DOHH2 (cell line): ENCODE results near the gene MKX.

Experiments
- H3F3A ChIP-seq: fragments of 200-600 bp; sonication (generic), shearing (Covaris generic); 2 replicates; pipeline ENCODE4 v1.6.0; 2016; ENCODE audit warnings: antibody characterized with exemption, mild to moderate bottlenecking; ENCODE audit not compliant: control insufficient read depth, insufficient read depth
- H3K27ac ChIP-seq: fragments of 200-600 bp; sonication (generic); 2 replicates; pipeline ENCODE4 v1.5.1; 2014; ENCODE audit warnings: low read depth, mild to moderate bottlenecking, low read length, moderate library complexity
- H3K27me3 ChIP-seq: fragments of 200-600 bp; sonication (generic); 2 replicates; pipeline ENCODE4 v1.6.1; 2014; ENCODE audit warnings: mild to moderate bottlenecking, low read length, mixed read lengths; ENCODE audit not compliant: control insufficient read depth
- H3K36me3 ChIP-seq: fragments of 200-600 bp; sonication (generic); 2 replicates; pipeline ENCODE4 v1.6.1; 2014; ENCODE audit warnings: mild to moderate bottlenecking, low read length, moderate library complexity, mixed read lengths; ENCODE audit not compliant: control insufficient read depth
- H3K4me1 ChIP-seq: fragments of 200-600 bp; sonication (generic); 2 replicates; pipeline ENCODE4 v1.6.1; 2014; ENCODE audit warnings: mild to moderate bottlenecking, low read length, mixed read lengths; ENCODE audit not compliant: control insufficient read depth
- H3K4me2 ChIP-seq: fragments of 200-600 bp; sonication (generic); 2 replicates; pipeline ENCODE4 v1.6.0; 2014; ENCODE audit warnings: mild to moderate bottlenecking, low read length, moderate library complexity
- H3K4me3 ChIP-seq: fragments of 200-600 bp; sonication (generic); 2 replicates; pipeline ENCODE4 v1.5.1; 2014; ENCODE audit warnings: mild to moderate bottlenecking, low read length, mixed read lengths
- H3K79me2 ChIP-seq: fragments of 200-600 bp; sonication (generic); 2 replicates; pipeline ENCODE4 v1.6.1; 2014; ENCODE audit warnings: mild to moderate bottlenecking, low read length, mixed read lengths; ENCODE audit not compliant: control insufficient read depth
- H3K9me2 ChIP-seq: fragments of 200-600 bp; sonication (generic); replicated peaks from 2 replicates; pipeline ENCODE4 v1.6.1; 2014; ENCODE audit warnings: mild to moderate bottlenecking, low read length, mixed read lengths; ENCODE audit not compliant: control insufficient read depth
- H3K9me3 ChIP-seq: fragments of 200-600 bp; sonication (generic); 2 replicates; pipeline ENCODE4 v1.6.1; 2014; ENCODE audit warnings: antibody characterized with exemption, low read length, mixed read lengths; ENCODE audit not compliant: control insufficient read depth, insufficient read depth
- H4K20me1 ChIP-seq: fragments of 200-600 bp; sonication (generic); 2 replicates; pipeline ENCODE4 v1.6.0; 2014; ENCODE audit warnings: low read depth, mild to moderate bottlenecking, antibody characterized with exemption, low read length, moderate library complexity; ENCODE audit not compliant: control insufficient read depth, insufficient read depth
- EZH2phosphoT487 ChIP-seq: fragments of 200-600 bp; sonication (generic); IDR thresholded peaks from 2 replicates; pipeline ENCODE4 v1.6.1; 2017; ENCODE audit warnings: borderline replicate concordance, mild to moderate bottlenecking, antibody characterized with exemption, low read length, moderate library complexity, mixed read lengths
- TF ChIP-seq, protein P1 (sequence below): fragments of 200-600 bp; sonication (generic); IDR thresholded peaks from one replicate; pipeline ENCODE4 v1.5.1; 2014; ENCODE audit warnings: antibody characterized with exemption, mild to moderate bottlenecking, low read depth, low read length; ENCODE audit not compliant: poor library complexity, severe bottlenecking

Gene MKX

DNA sequence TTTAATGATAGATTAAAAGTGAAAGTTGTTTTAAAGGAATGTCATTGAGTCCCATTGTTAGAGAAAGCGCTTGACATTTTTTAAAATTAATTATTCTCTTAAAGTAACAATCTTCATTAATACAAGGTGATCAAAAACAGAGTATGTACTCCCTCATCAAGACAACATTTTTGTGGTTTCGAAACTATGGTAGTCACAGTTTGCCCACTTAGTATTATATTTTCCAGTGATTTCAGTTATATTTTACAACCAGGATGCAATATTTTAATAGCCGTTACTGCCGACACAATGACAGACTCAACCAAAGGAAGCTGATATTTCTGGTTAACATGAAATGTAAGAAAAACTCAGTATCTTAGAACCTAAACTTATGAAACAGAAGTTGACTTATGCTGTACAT is 31.3 kb downstream of the MKX start:
- Histone ChIP-seq H3K9me3 (no peaks in the 10 kb centered on the region), H3F3A (no peaks in the 10 kb centered on the region), H4K20me1 (no peaks in the 10 kb centered on the region), H3K79me2 (no peaks in the 10 kb centered on the region), H3K4me3 (no peak overlapping the region), H3K4me2 (no peak overlapping the region), H3K9me2 (no peaks in the 10 kb centered on the region), H3K27me3 (no peaks in the 10 kb centered on the region; the same call in 1 of the 2 replicates), H3K4me1 (no peaks in the 10 kb centered on the region), H3K27ac (no peak overlapping the region), H3K36me3 (no peaks in the 10 kb centered on the region)
- TF ChIP-seq, protein P1, sequence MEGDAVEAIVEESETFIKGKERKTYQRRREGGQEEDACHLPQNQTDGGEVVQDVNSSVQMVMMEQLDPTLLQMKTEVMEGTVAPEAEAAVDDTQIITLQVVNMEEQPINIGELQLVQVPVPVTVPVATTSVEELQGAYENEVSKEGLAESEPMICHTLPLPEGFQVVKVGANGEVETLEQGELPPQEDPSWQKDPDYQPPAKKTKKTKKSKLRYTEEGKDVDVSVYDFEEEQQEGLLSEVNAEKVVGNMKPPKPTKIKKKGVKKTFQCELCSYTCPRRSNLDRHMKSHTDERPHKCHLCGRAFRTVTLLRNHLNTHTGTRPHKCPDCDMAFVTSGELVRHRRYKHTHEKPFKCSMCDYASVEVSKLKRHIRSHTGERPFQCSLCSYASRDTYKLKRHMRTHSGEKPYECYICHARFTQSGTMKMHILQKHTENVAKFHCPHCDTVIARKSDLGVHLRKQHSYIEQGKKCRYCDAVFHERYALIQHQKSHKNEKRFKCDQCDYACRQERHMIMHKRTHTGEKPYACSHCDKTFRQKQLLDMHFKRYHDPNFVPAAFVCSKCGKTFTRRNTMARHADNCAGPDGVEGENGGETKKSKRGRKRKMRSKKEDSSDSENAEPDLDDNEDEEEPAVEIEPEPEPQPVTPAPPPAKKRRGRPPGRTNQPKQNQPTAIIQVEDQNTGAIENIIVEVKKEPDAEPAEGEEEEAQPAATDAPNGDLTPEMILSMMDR = no peak
- no peak for TF ChIP-seq EZH2phosphoT487

DNA sequence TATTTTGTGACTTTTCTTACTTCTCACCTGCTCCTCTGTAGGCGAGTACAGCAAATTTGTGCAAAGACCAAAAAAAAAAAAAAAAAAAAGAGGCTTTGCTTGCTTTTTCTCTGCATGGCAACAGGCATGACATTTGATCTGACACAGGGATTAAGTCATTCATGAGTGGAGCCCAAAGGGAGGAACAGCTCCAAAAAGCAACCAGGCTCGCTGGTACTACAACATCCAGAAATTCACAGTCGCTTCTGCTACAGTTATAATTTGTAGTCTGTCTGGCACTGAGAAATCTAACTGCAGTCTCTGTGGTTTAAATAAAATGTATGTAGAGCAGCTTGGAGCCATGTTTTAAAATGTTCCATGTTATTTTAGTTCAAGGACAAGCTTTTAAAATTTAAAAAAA is 31.7 kb downstream of the MKX start:
- Histone ChIP-seq H4K20me1 (no peaks in the 10 kb centered on the region), H3K36me3 (no peaks in the 10 kb centered on the region), H3K9me3 (no peaks in the 10 kb centered on the region), H3K4me2 (no peak overlapping the region), H3F3A (no peaks in the 10 kb centered on the region), H3K27me3 (no peaks in the 10 kb centered on the region; the same call in 1 of the 2 replicates), H3K27ac (no peak overlapping the region), H3K9me2 (no peaks in the 10 kb centered on the region), H3K4me1 (no peaks in the 10 kb centered on the region), H3K4me3 (no peak overlapping the region), H3K79me2 (no peaks in the 10 kb centered on the region)
- no peak for TF ChIP-seq EZH2phosphoT487
- TF ChIP-seq, protein P1 = no peak

DNA sequence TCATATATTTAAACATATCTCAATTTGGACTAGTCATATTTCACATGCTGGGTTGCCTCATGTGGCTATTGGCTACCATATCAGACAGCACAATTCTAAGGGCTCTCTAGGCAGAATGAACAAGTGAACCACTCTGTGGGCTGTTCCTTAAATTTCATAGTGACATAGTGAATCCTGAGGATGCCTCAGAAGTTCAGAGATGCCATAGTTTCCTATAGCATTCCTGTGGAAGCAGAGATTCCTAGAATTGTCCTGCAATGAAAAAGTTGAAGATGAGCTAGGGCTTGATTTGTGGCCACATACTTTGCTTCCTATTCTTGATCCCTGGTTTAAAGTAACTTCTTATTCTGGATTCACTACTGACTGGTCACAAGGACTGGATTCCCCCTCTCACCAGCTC is 35.6 kb downstream of the MKX start:
- H4K20me1 ChIP-seq = no peaks in the 10 kb centered on the region
- H3K36me3 ChIP-seq = no peaks in the 10 kb centered on the region
- H3K9me3 ChIP-seq = no peaks in the 10 kb centered on the region
- no peaks in the 10 kb centered on the region for H3K9me2 ChIP-seq
- peaks cover 8% of the 10 kb centered on the region for H3K4me1 ChIP-seq
- H3K27me3 ChIP-seq = no peaks in the 10 kb centered on the region
- H3F3A ChIP-seq = no peaks in the 10 kb centered on the region
- no peak overlapping the region for H3K4me2 ChIP-seq
- H3K79me2 ChIP-seq = no peaks in the 10 kb centered on the region
- TF ChIP-seq, protein P1 = no peak
- TF ChIP-seq EZH2phosphoT487 = no peak
- no peak overlapping the region for H3K27ac ChIP-seq
- no peak overlapping the region for H3K4me3 ChIP-seq

DNA sequence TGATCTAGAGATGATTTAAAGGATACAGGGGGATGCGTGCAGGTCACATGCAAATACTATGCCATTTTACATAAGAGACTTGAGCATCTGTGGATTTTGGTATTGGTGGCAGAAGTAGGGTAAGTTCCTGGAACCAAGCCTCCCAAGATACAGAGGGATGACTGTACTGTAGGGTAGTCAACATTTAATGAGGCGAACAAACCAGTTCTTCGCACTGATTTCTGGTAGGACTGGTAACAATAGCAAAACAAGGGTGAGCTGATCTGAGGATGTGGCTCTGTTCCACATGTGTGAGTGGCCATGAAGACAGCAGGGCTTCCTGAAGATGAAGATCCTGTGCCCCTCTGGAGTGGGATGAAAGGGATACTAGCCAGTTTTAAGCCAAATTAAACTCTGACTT is 36.3 kb downstream of the MKX start:
- no peaks in the 10 kb centered on the region for H3K9me2 ChIP-seq
- H3F3A ChIP-seq = no peaks in the 10 kb centered on the region
- no peaks in the 10 kb centered on the region for H3K27me3 ChIP-seq
- H4K20me1 ChIP-seq = no peaks in the 10 kb centered on the region
- no peak overlapping the region for H3K27ac ChIP-seq
- no peaks in the 10 kb centered on the region for H3K36me3 ChIP-seq
- H3K4me1 ChIP-seq = peaks cover 8% of the 10 kb centered on the region
- H3K79me2 ChIP-seq = no peaks in the 10 kb centered on the region
- no peaks in the 10 kb centered on the region for H3K9me3 ChIP-seq
- H3K4me3 ChIP-seq = no peak overlapping the region
- H3K4me2 ChIP-seq = no peak overlapping the region
- TF ChIP-seq, protein P1 = no peak
- no peak for TF ChIP-seq EZH2phosphoT487
